ENCODE data around the gene ULK2.

DNA sequence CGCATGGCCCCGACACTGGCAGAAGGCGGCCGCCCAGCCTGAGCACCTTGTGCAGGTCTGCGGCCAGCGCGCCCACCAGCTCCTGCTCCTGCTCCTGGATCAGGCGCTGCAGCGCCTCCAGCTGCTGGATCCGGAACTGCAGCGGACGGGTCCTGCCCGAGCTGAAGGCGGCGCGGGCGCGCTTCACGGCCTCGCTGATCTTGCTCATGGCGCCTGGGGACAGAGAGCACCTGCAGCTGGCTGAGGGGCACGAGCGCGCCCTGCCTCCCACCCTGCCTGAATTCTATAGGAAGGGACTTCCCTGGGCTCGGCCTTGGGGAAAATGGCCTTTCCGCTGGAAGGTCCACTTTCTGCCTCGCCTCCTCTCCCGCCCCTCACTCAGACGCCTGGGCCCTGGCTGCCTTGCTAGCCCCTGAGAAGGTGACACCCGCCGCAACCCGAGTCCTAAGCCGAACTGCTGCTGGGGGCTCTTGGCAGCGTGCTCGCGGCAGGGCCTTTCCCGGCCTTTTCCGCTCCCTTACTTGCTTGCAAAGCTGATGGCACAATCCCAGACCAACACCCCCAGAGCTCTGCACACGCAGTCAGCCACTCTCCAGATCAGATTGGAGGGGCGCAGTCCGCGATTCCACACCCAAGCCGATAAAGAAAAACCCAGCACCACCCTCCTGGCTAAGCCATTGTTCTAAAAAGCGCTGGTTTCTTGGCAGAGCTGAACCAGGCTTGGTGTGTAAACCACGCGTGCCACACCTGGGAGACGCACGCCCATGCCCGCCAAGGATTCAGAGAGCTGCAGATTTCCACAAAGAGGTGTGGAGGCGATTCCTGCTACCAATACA lies 122.6 kb downstream of the ULK2 start:
- TF ChIP-seq POLR2A (IDR thresholded peaks at IDR 0.05; ENCODE audit: extremely low read depth, insufficient read length), result no peak
- TF ChIP-seq, protein P1, sequence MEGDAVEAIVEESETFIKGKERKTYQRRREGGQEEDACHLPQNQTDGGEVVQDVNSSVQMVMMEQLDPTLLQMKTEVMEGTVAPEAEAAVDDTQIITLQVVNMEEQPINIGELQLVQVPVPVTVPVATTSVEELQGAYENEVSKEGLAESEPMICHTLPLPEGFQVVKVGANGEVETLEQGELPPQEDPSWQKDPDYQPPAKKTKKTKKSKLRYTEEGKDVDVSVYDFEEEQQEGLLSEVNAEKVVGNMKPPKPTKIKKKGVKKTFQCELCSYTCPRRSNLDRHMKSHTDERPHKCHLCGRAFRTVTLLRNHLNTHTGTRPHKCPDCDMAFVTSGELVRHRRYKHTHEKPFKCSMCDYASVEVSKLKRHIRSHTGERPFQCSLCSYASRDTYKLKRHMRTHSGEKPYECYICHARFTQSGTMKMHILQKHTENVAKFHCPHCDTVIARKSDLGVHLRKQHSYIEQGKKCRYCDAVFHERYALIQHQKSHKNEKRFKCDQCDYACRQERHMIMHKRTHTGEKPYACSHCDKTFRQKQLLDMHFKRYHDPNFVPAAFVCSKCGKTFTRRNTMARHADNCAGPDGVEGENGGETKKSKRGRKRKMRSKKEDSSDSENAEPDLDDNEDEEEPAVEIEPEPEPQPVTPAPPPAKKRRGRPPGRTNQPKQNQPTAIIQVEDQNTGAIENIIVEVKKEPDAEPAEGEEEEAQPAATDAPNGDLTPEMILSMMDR (IDR thresholded peaks at IDR 0.05; ENCODE audit: low read depth, low read length), result peak; percentile 84
- TF ChIP-seq MYC (IDR thresholded peaks at IDR 0.05; ENCODE audit: low read depth, low read length), result no peak
- TF ChIP-seq, protein P2, sequence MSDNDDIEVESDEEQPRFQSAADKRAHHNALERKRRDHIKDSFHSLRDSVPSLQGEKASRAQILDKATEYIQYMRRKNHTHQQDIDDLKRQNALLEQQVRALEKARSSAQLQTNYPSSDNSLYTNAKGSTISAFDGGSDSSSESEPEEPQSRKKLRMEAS (IDR thresholded peaks at IDR 0.05; ENCODE audit: low read depth, low read length), result no peak

Measured in NB4 (cell line).